ENCODE results near the gene CDNF. TPM values are rescaled to one million over a fixed set of nuclear protein-coding genes. Genes with fewer than 3 reads are reported as not detected.

Gene CDNF
- total RNA-seq, 4 donors from 2014 or later, result 2.2 to 2.5 TPM; not detected in 2

DNA sequence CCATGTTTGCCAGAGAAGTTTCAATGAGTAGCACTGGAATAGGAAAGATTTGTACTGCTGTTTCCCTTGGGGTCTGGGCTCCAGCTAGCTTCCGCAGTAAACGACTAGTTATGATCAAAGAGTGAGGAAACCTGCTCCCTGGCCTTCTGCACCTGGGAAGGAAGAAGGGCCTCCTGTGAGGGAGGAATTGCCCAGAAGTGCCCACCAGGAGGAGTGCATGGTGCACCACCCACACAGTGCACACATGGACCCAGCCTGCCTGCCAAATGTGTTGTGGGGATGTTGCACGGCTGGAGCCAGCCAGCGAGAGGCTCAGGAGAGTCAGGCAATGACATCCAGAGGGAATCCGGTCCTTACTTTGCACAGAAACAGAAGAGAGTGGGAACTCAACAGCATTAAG, 36.1 kb downstream of the CDNF start:
- intact Hi-C loops (cut with DNase I; ENCODE audit: low total_unique reads), result no loop called here
- H3K27ac ChIP-seq, result no peak overlapping the region
- H3K27me3 ChIP-seq, result no peaks in the 10 kb centered on the region
- H3K36me3 ChIP-seq, result no peaks in the 10 kb centered on the region
- in situ Hi-C loops (cut with MboI; ENCODE audit: low pct_ligation_motif_present in 1 of 4, low pct_unique_long_range_greater_than_20kb in 1 of 4, low sequenced_read_pairs in 3 of 4), result loop anchor here in 2 of 4 donors (25.0 kb wide), 2 partner anchors 264 to 589 kb away; no protein-coding TSS in a partner anchor
- no peak for DNase-seq
- H3K4me3 ChIP-seq, result no peak overlapping the region
- WGBS, 2 donors (ENCODE audit: low coverage in 1 of 2), result 72% methylated on average over 5 of the region's 5 CpGs; no CpG with 5 or more reads in 1 of the 2 donors
- H3K9me3 ChIP-seq, result no peaks in the 10 kb centered on the region
- TF ChIP-seq EP300 (IDR thresholded peaks at IDR 0.05; ENCODE audit: low read depth) (no peak), POLR2A (IDR thresholded peaks at IDR 0.05) (no peak), POLR2AphosphoS5 (IDR thresholded peaks at IDR 0.05) (no peak)
- TF ChIP-seq, protein P1, sequence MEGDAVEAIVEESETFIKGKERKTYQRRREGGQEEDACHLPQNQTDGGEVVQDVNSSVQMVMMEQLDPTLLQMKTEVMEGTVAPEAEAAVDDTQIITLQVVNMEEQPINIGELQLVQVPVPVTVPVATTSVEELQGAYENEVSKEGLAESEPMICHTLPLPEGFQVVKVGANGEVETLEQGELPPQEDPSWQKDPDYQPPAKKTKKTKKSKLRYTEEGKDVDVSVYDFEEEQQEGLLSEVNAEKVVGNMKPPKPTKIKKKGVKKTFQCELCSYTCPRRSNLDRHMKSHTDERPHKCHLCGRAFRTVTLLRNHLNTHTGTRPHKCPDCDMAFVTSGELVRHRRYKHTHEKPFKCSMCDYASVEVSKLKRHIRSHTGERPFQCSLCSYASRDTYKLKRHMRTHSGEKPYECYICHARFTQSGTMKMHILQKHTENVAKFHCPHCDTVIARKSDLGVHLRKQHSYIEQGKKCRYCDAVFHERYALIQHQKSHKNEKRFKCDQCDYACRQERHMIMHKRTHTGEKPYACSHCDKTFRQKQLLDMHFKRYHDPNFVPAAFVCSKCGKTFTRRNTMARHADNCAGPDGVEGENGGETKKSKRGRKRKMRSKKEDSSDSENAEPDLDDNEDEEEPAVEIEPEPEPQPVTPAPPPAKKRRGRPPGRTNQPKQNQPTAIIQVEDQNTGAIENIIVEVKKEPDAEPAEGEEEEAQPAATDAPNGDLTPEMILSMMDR (IDR thresholded peaks at IDR 0.05), result no peak
- no peaks in the 10 kb centered on the region for H3K4me1 ChIP-seq

DNA sequence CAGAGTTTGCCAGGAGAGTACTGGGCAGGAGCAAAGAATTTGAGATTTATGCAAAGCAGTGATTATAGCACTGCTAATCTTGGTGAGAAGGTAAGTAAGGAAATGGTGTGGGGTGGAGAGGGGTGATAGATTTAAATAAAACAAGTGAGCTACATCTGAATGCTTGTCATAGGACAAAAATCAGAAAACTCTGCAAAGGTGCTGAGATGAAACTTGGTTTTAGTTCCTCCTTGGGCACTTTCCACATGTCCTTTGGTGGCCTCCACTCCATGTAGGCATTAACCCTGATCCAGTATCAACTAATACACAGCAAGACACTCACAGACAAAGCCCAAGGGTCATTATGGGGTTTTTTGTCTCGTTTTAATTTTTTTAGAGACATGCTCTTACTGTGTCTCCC, 37.4 kb downstream of the CDNF start:
- Histone ChIP-seq H3K36me3 (no peaks in the 10 kb centered on the region), H3K27me3 (no peaks in the 10 kb centered on the region), H3K4me3 (no peak overlapping the region), H3K27ac (no peak overlapping the region), H3K4me1 (no peaks in the 10 kb centered on the region), H3K9me3 (no peaks in the 10 kb centered on the region)
- 14 to 48% methylated on average over 1 of the region's 1 CpG for WGBS, 2 donors (ENCODE audit: low coverage in 1 of 2)
- no peak for DNase-seq
- in situ Hi-C loops (cut with MboI; ENCODE audit: low pct_ligation_motif_present in 1 of 4, low pct_unique_long_range_greater_than_20kb in 1 of 4, low sequenced_read_pairs in 3 of 4) (loop anchor here in 2 of 4 donors (25.0 kb wide), 2 partner anchors 263 to 588 kb away; no protein-coding TSS in a partner anchor), intact Hi-C loops (cut with DNase I; ENCODE audit: low total_unique reads) (no loop called here)
- TF ChIP-seq POLR2AphosphoS5 (IDR thresholded peaks at IDR 0.05), result no peak
- TF ChIP-seq, protein P1 (IDR thresholded peaks at IDR 0.05), result no peak
- no peak for TF ChIP-seq POLR2A (IDR thresholded peaks at IDR 0.05)
- TF ChIP-seq EP300 (IDR thresholded peaks at IDR 0.05; ENCODE audit: low read depth), result no peak

GRCh38 chr10:14798636-14799035, 39.2 kb downstream of the CDNF start:
- intact Hi-C loops (cut with DNase I; ENCODE audit: low total_unique reads) (no loop called here), in situ Hi-C loops (cut with MboI; ENCODE audit: low pct_ligation_motif_present in 1 of 4, low pct_unique_long_range_greater_than_20kb in 1 of 4, low sequenced_read_pairs in 3 of 4) (no loop called here)
- TF ChIP-seq POLR2AphosphoS5 (IDR thresholded peaks at IDR 0.05) (no peak), POLR2A (IDR thresholded peaks at IDR 0.05) (no peak)
- TF ChIP-seq, protein P1 (IDR thresholded peaks at IDR 0.05), result no peak
- DNase-seq, result no peak
- no peaks in the 10 kb centered on the region for H3K4me1 ChIP-seq
- 42 to 63% methylated on average over 3 to 5 of the region's 5 CpGs for WGBS, 2 donors (ENCODE audit: low coverage in 1 of 2)
- no peaks in the 10 kb centered on the region for H3K9me3 ChIP-seq
- H3K27ac ChIP-seq, result no peak overlapping the region
- no peak overlapping the region for H3K4me3 ChIP-seq
- no peaks in the 10 kb centered on the region for H3K27me3 ChIP-seq
- H3K36me3 ChIP-seq, result no peaks in the 10 kb centered on the region

GRCh38 chr10:14787938-14788337, 49.9 kb downstream of the CDNF start:
- no peak overlapping the region for H3K4me3 ChIP-seq
- intact Hi-C loops (cut with DNase I; ENCODE audit: low total_unique reads) (no loop called here), in situ Hi-C loops (cut with MboI; ENCODE audit: low pct_ligation_motif_present in 1 of 4, low pct_unique_long_range_greater_than_20kb in 1 of 4, low sequenced_read_pairs in 3 of 4) (no loop called here)
- TF ChIP-seq, protein P1 (IDR thresholded peaks at IDR 0.05), result no peak
- no peak for TF ChIP-seq POLR2AphosphoS5 (IDR thresholded peaks at IDR 0.05)
- TF ChIP-seq POLR2A (IDR thresholded peaks at IDR 0.05), result no peak
- no peak for TF ChIP-seq EP300 (IDR thresholded peaks at IDR 0.05; ENCODE audit: low read depth)
- no peak overlapping the region for H3K27ac ChIP-seq
- WGBS, 2 donors (ENCODE audit: low coverage in 1 of 2), result 80 to 90% methylated on average over 2 to 5 of the region's 5 CpGs
- no peaks in the 10 kb centered on the region for H3K27me3 ChIP-seq
- no peaks in the 10 kb centered on the region for H3K36me3 ChIP-seq
- H3K9me3 ChIP-seq, result no peaks in the 10 kb centered on the region
- H3K4me1 ChIP-seq, result no peaks in the 10 kb centered on the region
- DNase-seq, result no peak
